ENCODE measurements around the gene NRCAM. TPM values are rescaled to one million over a fixed set of nuclear protein-coding genes. Genes with fewer than 3 reads are reported as not detected.

The NRCAM gene
- total RNA-seq, 1 donor from 2014 or later = 0.53 TPM

- Histone ChIP-seq H3K9me3 (no peaks in the 10 kb centered on the region), H3K36me3 (no peaks in the 10 kb centered on the region), H3K27ac (no peak overlapping the region), H3K4me3 (no peak overlapping the region), H3K27me3 (no peaks in the 10 kb centered on the region), H3K4me1 (no peaks in the 10 kb centered on the region)
- no peak for DNase-seq (ENCODE audit: low spot score in 2 of 2)
- TF ChIP-seq CTCF (IDR thresholded peaks at IDR 0.05) = no peak
- intact Hi-C loops (cut with DNase I) = no loop called here
These were observed 32.9 kb downstream of the NRCAM start for GRCh38 chr7:108423089-108423989.

- Histone ChIP-seq H3K9me3 (no peaks in the 10 kb centered on the region), H3K4me3 (no peak overlapping the region), H3K36me3 (no peaks in the 10 kb centered on the region), H3K27ac (no peak overlapping the region), H3K4me1 (no peaks in the 10 kb centered on the region), H3K27me3 (no peaks in the 10 kb centered on the region)
- TF ChIP-seq CTCF (IDR thresholded peaks at IDR 0.05) = no peak
- intact Hi-C loops (cut with DNase I) = no loop called here
- DNase-seq (ENCODE audit: low spot score in 2 of 2) = no peak
These were observed 34.4 kb downstream of the NRCAM start for GRCh38 chr7:108421720-108422331.

GRCh38 chr7:108419961-108420908, 36.0 kb downstream of the NRCAM start:
- intact Hi-C loops (cut with DNase I) = no loop called here
- no peak for DNase-seq (ENCODE audit: low spot score in 2 of 2)
- Histone ChIP-seq H3K27ac (no peak overlapping the region), H3K4me3 (no peak overlapping the region), H3K27me3 (no peaks in the 10 kb centered on the region), H3K9me3 (no peaks in the 10 kb centered on the region), H3K4me1 (no peaks in the 10 kb centered on the region), H3K36me3 (no peaks in the 10 kb centered on the region)
- TF ChIP-seq CTCF (IDR thresholded peaks at IDR 0.05) = no peak

- H3K27me3 ChIP-seq = no peaks in the 10 kb centered on the region
- intact Hi-C loops (cut with DNase I) = no loop called here
- no peaks in the 10 kb centered on the region for H3K36me3 ChIP-seq
- no peak overlapping the region for H3K4me3 ChIP-seq
- no peak for TF ChIP-seq CTCF (IDR thresholded peaks at IDR 0.05)
- DNase-seq (ENCODE audit: low spot score in 2 of 2) = no peak
- H3K4me1 ChIP-seq = no peaks in the 10 kb centered on the region
- H3K9me3 ChIP-seq = no peaks in the 10 kb centered on the region
- no peak overlapping the region for H3K27ac ChIP-seq
These were observed 37.3 kb downstream of the NRCAM start for GRCh38 chr7:108418946-108419345.

- TF ChIP-seq CTCF (IDR thresholded peaks at IDR 0.05) = no peak
These were observed 38.3 kb downstream of the NRCAM start for GRCh38 chr7:108417926-108418325.

More at GRCh38 chr7:108417926-108418325, 38.3 kb downstream of the NRCAM start:
- Histone ChIP-seq H3K36me3 (no peaks in the 10 kb centered on the region), H3K4me3 (no peak overlapping the region), H3K9me3 (no peaks in the 10 kb centered on the region), H3K27me3 (no peaks in the 10 kb centered on the region), H3K27ac (no peak overlapping the region), H3K4me1 (no peaks in the 10 kb centered on the region)
- intact Hi-C loops (cut with DNase I) = no loop called here
- no peak for DNase-seq (ENCODE audit: low spot score in 2 of 2)

Data from ascending aorta (tissue), 2 donors.